ENCODE measurements around the gene MAPK12. TPM values are rescaled to one million over a fixed set of nuclear protein-coding genes. Genes with fewer than 3 reads are reported as not detected.

Gene MAPK12
- total and polyA plus RNA-seq, 9 of the 15 experiments (the other 6 are each of a cell fraction or from before 2014, with no cell fraction given), result 0.79 to 71.5 (median 32.8) TPM

DNA sequence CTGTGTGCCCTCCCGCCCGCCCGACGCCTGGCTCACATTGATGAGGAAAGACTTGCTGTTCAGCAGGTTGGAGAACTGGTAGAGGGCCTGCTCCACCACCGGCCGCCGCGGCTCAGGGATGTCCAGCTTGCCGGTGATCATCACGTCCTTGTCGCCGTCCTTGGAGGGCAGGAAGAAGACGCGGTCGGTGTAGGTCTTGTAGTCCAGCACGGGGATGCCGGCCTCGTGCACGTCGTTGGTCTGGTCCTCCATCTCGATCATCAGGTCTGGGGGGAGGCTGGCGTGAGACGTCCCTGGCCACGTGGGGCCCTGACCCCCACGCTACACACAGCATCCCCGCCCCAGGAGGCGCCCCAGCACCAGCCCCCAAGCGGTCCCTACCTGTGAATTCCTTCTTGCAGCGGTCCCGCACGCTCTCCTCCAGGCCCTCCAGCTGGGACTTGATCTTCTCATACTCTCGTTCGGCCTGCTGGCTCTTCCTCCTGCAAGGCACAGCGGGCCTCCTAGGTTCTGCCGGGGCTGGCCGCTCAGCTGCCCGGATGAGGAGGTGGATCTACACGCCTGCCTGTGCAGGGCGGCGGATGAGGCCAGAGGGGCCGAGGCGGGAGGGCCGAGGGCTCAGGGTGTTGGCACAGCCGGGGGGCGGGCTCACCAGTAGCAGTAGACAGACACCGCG, 19.4 kb upstream of the MAPK12 start:
- peaks cover 0 to 11% of the 10 kb centered on the region in 2 experiments; a peak in 2 of 5 replicates for H3K4me1 ChIP-seq (replicated peaks in 1 of 2; ENCODE audit: control insufficient read depth in 2 of 2, insufficient read depth in 2 of 2, low read length in 2 of 2)
- no peak overlapping the region for H2AFZ ChIP-seq (ENCODE audit: low read depth, low read length)
- BruUV-seq (replicated peaks), result no TSS peak
- H3K4me2 ChIP-seq (ENCODE audit: insufficient read depth, low read length), result no peak overlapping the region
- H3K79me2 ChIP-seq (ENCODE audit: control insufficient read depth, insufficient read depth, low read length), result no peaks in the 10 kb centered on the region
- ChIA-PET CTCF (ENCODE audit: low intra/inter-chr PET ratio) (no interaction called here), POLR2A (interaction anchor here (1.2 kb wide), 1 partner anchor 20 kb away, joined by 4 read pairs; no protein-coding TSS in a partner anchor)
- H4K20me1 ChIP-seq (replicated peaks; ENCODE audit: control insufficient read depth, insufficient read depth, low read length), result no peaks in the 10 kb centered on the region
- DNase-seq (ENCODE audit: extremely low read depth in 1 of 4, low spot score in 3 of 4) (no peak), ATAC-seq (no peak), FAIRE-seq (no peak)
- H3K9me1 ChIP-seq (ENCODE audit: control insufficient read depth, insufficient read depth, low read length), result no peaks in the 10 kb centered on the region
- no peaks in the 10 kb centered on the region for H3K9me3 ChIP-seq (replicated peaks; ENCODE audit: control insufficient read depth, insufficient read depth, low read depth, low read length)
- H3K36me3 ChIP-seq (ENCODE audit: control insufficient read depth, insufficient read depth, low read length), result peaks cover 48% of the 10 kb centered on the region; the same call in 1 of the 3 replicates
- no peak overlapping the region for H3K27ac ChIP-seq (ENCODE audit: extremely low read depth, low read depth, low read length)
- in situ Hi-C loops (cut with MboI) (no loop called here), intact Hi-C loops (cut with micrococcal nuclease) (no loop called here)
- no peak overlapping the region for H3K9ac ChIP-seq (ENCODE audit: insufficient read depth in 1 of 2, low read depth in 2 of 2, low read length in 2 of 2)
- WGBS (ENCODE audit: insufficient coverage, low coverage, missing lambda C conversion rate), result 100% methylated on average over 3 of the region's 47 CpGs
- H3K27me3 ChIP-seq (ENCODE audit: control insufficient read depth in 2 of 2, insufficient read depth in 2 of 2, low read length in 2 of 2), result no peaks in the 10 kb centered on the region
- TF ChIP-seq ZNF780A (CRISPR knock-in tag; IDR thresholded peaks at IDR 0.05) (no peak), POLR2G (IDR thresholded peaks at IDR 0.05; ENCODE audit: low read depth, low read length) (0 out of 2 replicates have a peak, but pooled peaks have one; percentile 12)
- no peak overlapping the region for H3K4me3 ChIP-seq

DNA sequence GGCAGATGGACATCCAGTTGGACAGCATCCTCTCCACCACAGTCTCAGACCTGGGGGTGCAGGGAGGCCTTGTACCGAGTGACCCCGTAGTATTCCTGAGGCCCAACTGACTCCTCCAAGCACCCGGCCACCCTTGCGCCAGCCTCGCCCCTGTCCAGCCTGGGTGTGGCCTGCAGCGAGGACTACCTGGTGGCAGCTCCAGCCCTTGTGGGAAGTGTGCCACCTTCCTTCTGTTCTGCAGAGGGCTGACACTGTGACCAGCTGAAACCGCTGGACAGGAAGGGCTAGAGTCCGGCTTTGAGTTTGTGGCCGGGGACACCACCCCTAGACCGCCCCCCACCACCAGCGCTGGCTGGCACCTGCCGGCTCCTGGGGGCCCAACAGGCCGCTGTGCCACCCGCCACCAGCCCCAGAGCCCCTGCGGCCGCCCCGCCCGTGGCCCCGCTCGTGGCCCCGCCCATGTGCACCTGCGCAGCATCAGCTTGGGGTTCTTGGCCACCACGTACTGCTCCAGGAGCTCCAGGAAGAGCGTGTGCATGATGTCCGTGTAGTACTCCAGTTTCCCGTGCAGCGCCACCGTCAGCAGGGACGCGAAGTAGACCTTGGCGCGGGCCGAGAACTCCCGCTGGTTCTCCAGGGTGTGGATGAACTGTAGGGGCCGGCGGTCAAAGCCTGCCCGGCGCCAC, 18.7 kb upstream of the MAPK12 start:
- ChIA-PET POLR2A (interaction anchor here (1.2 kb wide), 1 partner anchor 21 kb away, joined by 4 read pairs; no protein-coding TSS in a partner anchor), CTCF (ENCODE audit: low intra/inter-chr PET ratio) (no interaction called here)
- Histone ChIP-seq H3K27ac (ENCODE audit: extremely low read depth, low read depth, low read length) (no peak overlapping the region), H3K79me2 (ENCODE audit: control insufficient read depth, insufficient read depth, low read length) (no peaks in the 10 kb centered on the region), H3K9me1 (ENCODE audit: control insufficient read depth, insufficient read depth, low read length) (no peaks in the 10 kb centered on the region), H3K9ac (ENCODE audit: insufficient read depth in 1 of 2, low read depth in 2 of 2, low read length in 2 of 2) (no peak overlapping the region), H3K4me3 (no peak overlapping the region), H3K27me3 (ENCODE audit: control insufficient read depth in 2 of 2, insufficient read depth in 2 of 2, low read length in 2 of 2) (no peaks in the 10 kb centered on the region), H3K9me3 (replicated peaks; ENCODE audit: control insufficient read depth, insufficient read depth, low read depth, low read length) (no peaks in the 10 kb centered on the region), H3K4me1 (replicated peaks in 1 of 2; ENCODE audit: control insufficient read depth in 2 of 2, insufficient read depth in 2 of 2, low read length in 2 of 2) (peaks cover 0 to 16% of the 10 kb centered on the region in 2 experiments; a peak in 2 of 5 replicates), H4K20me1 (replicated peaks; ENCODE audit: control insufficient read depth, insufficient read depth, low read length) (no peaks in the 10 kb centered on the region), H2AFZ (ENCODE audit: low read depth, low read length) (no peak overlapping the region), H3K36me3 (ENCODE audit: control insufficient read depth, insufficient read depth, low read length) (peaks cover 48% of the 10 kb centered on the region; the same call in 1 of the 3 replicates), H3K4me2 (ENCODE audit: insufficient read depth, low read length) (no peak overlapping the region)
- TF ChIP-seq ZNF785 (CRISPR knock-in tag; IDR thresholded peaks at IDR 0.05) (no peak), POLR2G (IDR thresholded peaks at IDR 0.05; ENCODE audit: low read depth, low read length) (0 out of 2 replicates have a peak, but pooled peaks have one; percentile 5)
- BruUV-seq (replicated peaks), result no TSS peak
- in situ Hi-C loops (cut with MboI), result no loop called here
- no peak for DNase-seq (ENCODE audit: extremely low read depth in 1 of 4, low spot score in 3 of 4)
- no peak for FAIRE-seq
- 100% methylated on average over 2 of the region's 38 CpGs for WGBS (ENCODE audit: insufficient coverage, low coverage, missing lambda C conversion rate)
- intact Hi-C loops (cut with micrococcal nuclease), result no loop called here
- ATAC-seq, result no peak
